ENCODE data around the gene TMEM109.

TMEM109 gene

GRCh38 chr11:60878245-60879101 lies 35.5 kb upstream of the TMEM109 start:
- no peak for DNase-seq (ENCODE audit: low read depth in 4 of 4, low spot score in 1 of 4)

GRCh38 chr11:60879104-60879503 lies 34.9 kb upstream of the TMEM109 start:
- no peak for DNase-seq (ENCODE audit: low read depth in 4 of 4, low spot score in 1 of 4)

- no peak for DNase-seq (ENCODE audit: low read depth in 4 of 4, low spot score in 1 of 4)
Measured at GRCh38 chr11:60879971-60880588, 33.9 kb upstream of the TMEM109 start.

GRCh38 chr11:60880643-60881282 lies 33.2 kb upstream of the TMEM109 start:
- DNase-seq (ENCODE audit: low read depth in 4 of 4, low spot score in 1 of 4): no peak

- no peak for DNase-seq (ENCODE audit: low read depth in 4 of 4, low spot score in 1 of 4)
Measured at GRCh38 chr11:60887556-60887955, 26.4 kb upstream of the TMEM109 start.

GRCh38 chr11:60889869-60890311 lies 24.1 kb upstream of the TMEM109 start:
- no peak for DNase-seq (ENCODE audit: low read depth in 4 of 4, low spot score in 1 of 4)

GRCh38 chr11:60890696-60891095 lies 23.3 kb upstream of the TMEM109 start:
- no peak for DNase-seq (ENCODE audit: low read depth in 4 of 4, low spot score in 1 of 4)

GRCh38 chr11:60891103-60891741 lies 22.7 kb upstream of the TMEM109 start:
- DNase-seq (ENCODE audit: low read depth in 4 of 4, low spot score in 1 of 4): no peak

- DNase-seq (ENCODE audit: low read depth in 4 of 4, low spot score in 1 of 4): no peak
Measured at GRCh38 chr11:60895687-60896086, 18.3 kb upstream of the TMEM109 start.

- DNase-seq (ENCODE audit: low read depth in 4 of 4, low spot score in 1 of 4): no peak
Measured at GRCh38 chr11:60897496-60897895, 16.5 kb upstream of the TMEM109 start.

- DNase-seq (ENCODE audit: low read depth in 4 of 4, low spot score in 1 of 4): no peak
Measured at GRCh38 chr11:60899046-60899936, 14.7 kb upstream of the TMEM109 start.

GRCh38 chr11:60899977-60900376 lies 14.0 kb upstream of the TMEM109 start:
- no peak for DNase-seq (ENCODE audit: low read depth in 4 of 4, low spot score in 1 of 4)

- no peak for DNase-seq (ENCODE audit: low read depth in 4 of 4, low spot score in 1 of 4)
Measured at GRCh38 chr11:60900673-60901404, 13.1 kb upstream of the TMEM109 start.

- no peak for DNase-seq (ENCODE audit: low read depth in 4 of 4, low spot score in 1 of 4)
Measured at GRCh38 chr11:60902625-60903024, 11.3 kb upstream of the TMEM109 start.

- no peak for DNase-seq (ENCODE audit: low read depth in 4 of 4, low spot score in 1 of 4)
Measured at GRCh38 chr11:60905047-60905446, 8.9 kb upstream of the TMEM109 start.

- DNase-seq (ENCODE audit: low read depth in 4 of 4, low spot score in 1 of 4): no peak
Measured at GRCh38 chr11:60905551-60906113, 8.3 kb upstream of the TMEM109 start.

- DNase-seq (ENCODE audit: low read depth in 4 of 4, low spot score in 1 of 4): peak; percentile 93 to 98 (median 97)
Measured at GRCh38 chr11:60906132-60906972, 7.6 kb upstream of the TMEM109 start, which contains the start of gene PRPF19. PRPF19 (minus strand) TSS chr11:60906585; CDS start chr11:60906382, 203 bp downstream.

- no peak for DNase-seq (ENCODE audit: low read depth in 4 of 4, low spot score in 1 of 4)
Measured at GRCh38 chr11:60908803-60909202, 5.2 kb upstream of the TMEM109 start.
